Spleen (tissue), 7 donors: Measurements from ENCODE around the gene GYS1.

ENCODE experiments used
- POLR2A ChIP-seq, 3 donors: fragments of 450-650 bp; IDR thresholded peaks; one replicate each; pipeline ENCODE4 v1.5.1; 2017; ENCODE audit warnings: antibody characterized with exemption in 3 of 3, mild to moderate bottlenecking in 1 of 3
- POLR2AphosphoS5 ChIP-seq, 3 donors: sonication (generic); formaldehyde crosslinking; IDR thresholded peaks; one replicate each; pipeline ENCODE4 v1.5.1; 2017; ENCODE audit warnings: antibody characterized with exemption in 3 of 3
- TF ChIP-seq, protein P1 (sequence below), 11 experiments: fragments of 200-600 bp in 7 of 11; fragments of 450-650 bp in 4 of 11; sonication (generic) in 4 of 11; IDR thresholded peaks in 8 of 11; conservative IDR thresholded peaks in 3 of 11; 1 replicate in 7 of 11; 2 replicates in 4 of 11; pipeline versions ENCODE4 v1.4.0 to v1.8.0; 2016 to 2021; ENCODE audit warnings: antibody characterized with exemption in 11 of 11, inconsistent platforms in 4 of 11, mild to moderate bottlenecking in 1 of 11
- donor health status: DM: no; HTN: no; CAD: no; lungs with moderate emphysema.
- donor health status: DM: no; HTN: no; CAD: no.
- donor health status: DM: no; HTN: no; CAD: no.

DNA sequence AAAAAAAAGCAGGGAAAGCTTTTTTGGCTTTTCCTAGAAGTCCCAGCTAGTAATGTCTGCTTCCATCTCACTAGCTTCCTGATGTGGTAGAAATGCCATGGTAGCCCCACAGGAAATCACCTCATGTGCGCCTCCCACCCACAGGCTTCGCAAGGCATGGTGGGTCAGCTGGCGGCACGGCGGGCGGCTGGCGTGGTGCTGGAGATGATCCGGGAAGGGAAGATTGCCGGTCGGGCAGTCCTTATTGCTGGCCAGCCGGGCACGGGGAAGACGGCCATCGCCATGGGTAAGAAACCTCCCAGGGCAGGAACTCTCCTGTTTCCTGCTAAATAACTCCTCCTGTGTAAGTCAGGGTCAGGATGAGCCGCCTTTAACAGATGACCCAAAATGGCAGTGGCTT, 11.0 kb upstream of the GYS1 start:
- TF ChIP-seq POLR2A (IDR thresholded peaks at IDR 0.05) (no peak), POLR2AphosphoS5 (IDR thresholded peaks at IDR 0.05) (no peak)
- TF ChIP-seq, protein P1, sequence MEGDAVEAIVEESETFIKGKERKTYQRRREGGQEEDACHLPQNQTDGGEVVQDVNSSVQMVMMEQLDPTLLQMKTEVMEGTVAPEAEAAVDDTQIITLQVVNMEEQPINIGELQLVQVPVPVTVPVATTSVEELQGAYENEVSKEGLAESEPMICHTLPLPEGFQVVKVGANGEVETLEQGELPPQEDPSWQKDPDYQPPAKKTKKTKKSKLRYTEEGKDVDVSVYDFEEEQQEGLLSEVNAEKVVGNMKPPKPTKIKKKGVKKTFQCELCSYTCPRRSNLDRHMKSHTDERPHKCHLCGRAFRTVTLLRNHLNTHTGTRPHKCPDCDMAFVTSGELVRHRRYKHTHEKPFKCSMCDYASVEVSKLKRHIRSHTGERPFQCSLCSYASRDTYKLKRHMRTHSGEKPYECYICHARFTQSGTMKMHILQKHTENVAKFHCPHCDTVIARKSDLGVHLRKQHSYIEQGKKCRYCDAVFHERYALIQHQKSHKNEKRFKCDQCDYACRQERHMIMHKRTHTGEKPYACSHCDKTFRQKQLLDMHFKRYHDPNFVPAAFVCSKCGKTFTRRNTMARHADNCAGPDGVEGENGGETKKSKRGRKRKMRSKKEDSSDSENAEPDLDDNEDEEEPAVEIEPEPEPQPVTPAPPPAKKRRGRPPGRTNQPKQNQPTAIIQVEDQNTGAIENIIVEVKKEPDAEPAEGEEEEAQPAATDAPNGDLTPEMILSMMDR (IDR thresholded peaks at IDR 0.05 in 8 of 11, conservative IDR thresholded peaks at IDR 0.05 in 3 of 11), result no peak
